Measurements from ENCODE around the gene LTBR.
A peak's percentile ranks its signal among the peaks of the same experiment; 100 is the strongest.

The LTBR gene

DNA sequence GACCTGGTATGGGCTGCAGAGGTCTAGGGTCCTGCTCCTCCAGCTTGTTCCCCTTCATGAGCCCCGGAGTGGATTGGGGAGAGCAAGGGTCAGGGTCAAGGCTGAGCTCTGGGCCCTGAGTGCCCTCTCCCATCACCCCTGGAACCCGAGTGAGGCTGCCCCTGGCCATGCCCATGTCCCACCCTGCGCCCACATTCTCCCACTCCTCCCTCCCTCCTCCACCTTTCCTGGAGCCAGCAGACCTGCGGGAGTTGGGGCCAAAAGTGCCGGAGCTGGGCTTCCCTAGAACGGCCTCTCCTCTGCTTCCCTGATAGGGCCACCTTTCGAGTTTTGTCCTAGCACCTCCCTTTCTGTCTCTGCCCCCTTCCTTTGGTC is 9.2 kb upstream of the LTBR start:
- H3K9me3 Mint-ChIP-seq, result no peaks in the 10 kb centered on the region
- peaks cover 89% of the 10 kb centered on the region for H3K4me1 Mint-ChIP-seq
- no peak for TF ChIP-seq CTCF (IDR thresholded peaks at IDR 0.05)
- H3K27ac Mint-ChIP-seq, result no peak overlapping the region
- no peak for DNase-seq
- H3K4me3 Mint-ChIP-seq, result peak overlapping the region; percentile 62
- no peaks in the 10 kb centered on the region for H3K36me3 Mint-ChIP-seq (ENCODE audit: low read depth)
- H3K27me3 Mint-ChIP-seq (ENCODE audit: low read depth, poor library complexity), result peaks cover 45% of the 10 kb centered on the region

GRCh38 chr12:6375269-6376078 is 8.5 kb upstream of the LTBR start, which contains the start of gene SCNN1A:
Gene SCNN1A (minus strand): TSS chr12:6375563. CDS start chr12:6374783, 780 bp downstream.
- Mint-ChIP-seq H3K36me3 (ENCODE audit: low read depth) (no peaks in the 10 kb centered on the region), H3K4me3 (peak within 1 kb of the TSS; percentile 62), H3K9me3 (no peaks in the 10 kb centered on the region), H3K4me1 (peaks cover 82% of the 10 kb centered on the region), H3K27ac (no peak within 1 kb of the TSS), H3K27me3 (ENCODE audit: low read depth, poor library complexity) (peaks cover 45% of the 10 kb centered on the region)
- TF ChIP-seq CTCF (IDR thresholded peaks at IDR 0.05), result no peak
- DNase-seq, result no peak

GRCh38 chr12:6376079-6376869 is 7.7 kb upstream of the LTBR start:
- peak; percentile 47 for DNase-seq

DNA sequence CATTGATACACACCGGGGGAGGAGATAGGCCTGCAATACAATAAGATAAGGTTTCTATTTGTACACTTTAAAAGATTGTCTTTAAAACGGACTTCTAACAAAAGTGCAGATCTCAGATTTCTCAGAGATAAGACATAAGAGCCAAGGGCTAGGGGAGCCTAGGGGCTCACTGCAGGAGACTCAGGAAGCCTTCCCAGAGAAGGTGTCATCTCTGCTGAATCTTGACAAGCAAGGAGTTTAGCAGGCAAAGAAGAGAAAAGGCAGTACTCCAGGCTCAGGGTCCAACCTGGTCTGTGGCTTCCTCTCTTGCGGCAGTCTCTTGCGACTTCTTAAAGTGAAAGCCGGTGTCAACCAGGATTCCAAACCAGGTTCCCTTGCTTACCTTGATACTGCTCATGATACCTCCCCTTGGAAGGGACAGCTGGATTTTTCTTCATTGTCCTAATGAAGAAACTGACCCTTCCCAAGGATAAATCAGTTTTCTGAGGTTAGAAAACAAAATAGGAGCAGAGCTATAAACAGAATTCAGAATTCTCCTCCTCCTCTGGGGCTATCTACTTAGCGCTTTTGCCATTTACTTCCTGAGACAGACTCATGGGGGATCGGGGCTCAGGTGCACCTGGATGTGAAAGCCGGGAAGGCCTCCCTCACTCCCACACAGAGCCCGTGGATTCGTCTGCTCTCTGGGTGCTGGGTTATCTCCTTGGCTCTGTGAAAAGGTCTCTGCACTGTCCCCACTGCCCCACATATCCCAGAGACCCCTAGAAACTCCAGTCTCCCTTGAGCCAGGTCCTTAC is 6.9 kb upstream of the LTBR start:
- Mint-ChIP-seq H3K36me3 (ENCODE audit: low read depth) (no peaks in the 10 kb centered on the region), H3K9me3 (no peaks in the 10 kb centered on the region), H3K4me1 (peaks cover 70% of the 10 kb centered on the region), H3K27me3 (ENCODE audit: low read depth, poor library complexity) (peaks cover 52% of the 10 kb centered on the region), H3K4me3 (no peak overlapping the region), H3K27ac (no peak overlapping the region)
- no peak for TF ChIP-seq CTCF (IDR thresholded peaks at IDR 0.05)
- no peak for DNase-seq

More at GRCh38 chr12:6376079-6376869, 7.7 kb upstream of the LTBR start:
- peak; percentile 24 for TF ChIP-seq CTCF (IDR thresholded peaks at IDR 0.05)
- no peaks in the 10 kb centered on the region for H3K36me3 Mint-ChIP-seq (ENCODE audit: low read depth)
- no peaks in the 10 kb centered on the region for H3K9me3 Mint-ChIP-seq
- H3K27ac Mint-ChIP-seq, result no peak overlapping the region
- peaks cover 74% of the 10 kb centered on the region for H3K4me1 Mint-ChIP-seq
- H3K27me3 Mint-ChIP-seq (ENCODE audit: low read depth, poor library complexity), result peaks cover 44% of the 10 kb centered on the region
- H3K4me3 Mint-ChIP-seq, result peak overlapping the region; percentile 13

- no peak for DNase-seq
- H3K4me3 Mint-ChIP-seq, result no peak overlapping the region
- H3K9me3 Mint-ChIP-seq, result no peaks in the 10 kb centered on the region
- no peak for TF ChIP-seq CTCF (IDR thresholded peaks at IDR 0.05)
- peaks cover 70% of the 10 kb centered on the region for H3K4me1 Mint-ChIP-seq
- H3K27ac Mint-ChIP-seq, result no peak overlapping the region
- H3K36me3 Mint-ChIP-seq (ENCODE audit: low read depth), result no peaks in the 10 kb centered on the region
- peaks cover 52% of the 10 kb centered on the region for H3K27me3 Mint-ChIP-seq (ENCODE audit: low read depth, poor library complexity)
These were observed 6.3 kb upstream of the LTBR start for GRCh38 chr12:6377667-6377994.
